ENCODE results near the gene ASB1.

DNA sequence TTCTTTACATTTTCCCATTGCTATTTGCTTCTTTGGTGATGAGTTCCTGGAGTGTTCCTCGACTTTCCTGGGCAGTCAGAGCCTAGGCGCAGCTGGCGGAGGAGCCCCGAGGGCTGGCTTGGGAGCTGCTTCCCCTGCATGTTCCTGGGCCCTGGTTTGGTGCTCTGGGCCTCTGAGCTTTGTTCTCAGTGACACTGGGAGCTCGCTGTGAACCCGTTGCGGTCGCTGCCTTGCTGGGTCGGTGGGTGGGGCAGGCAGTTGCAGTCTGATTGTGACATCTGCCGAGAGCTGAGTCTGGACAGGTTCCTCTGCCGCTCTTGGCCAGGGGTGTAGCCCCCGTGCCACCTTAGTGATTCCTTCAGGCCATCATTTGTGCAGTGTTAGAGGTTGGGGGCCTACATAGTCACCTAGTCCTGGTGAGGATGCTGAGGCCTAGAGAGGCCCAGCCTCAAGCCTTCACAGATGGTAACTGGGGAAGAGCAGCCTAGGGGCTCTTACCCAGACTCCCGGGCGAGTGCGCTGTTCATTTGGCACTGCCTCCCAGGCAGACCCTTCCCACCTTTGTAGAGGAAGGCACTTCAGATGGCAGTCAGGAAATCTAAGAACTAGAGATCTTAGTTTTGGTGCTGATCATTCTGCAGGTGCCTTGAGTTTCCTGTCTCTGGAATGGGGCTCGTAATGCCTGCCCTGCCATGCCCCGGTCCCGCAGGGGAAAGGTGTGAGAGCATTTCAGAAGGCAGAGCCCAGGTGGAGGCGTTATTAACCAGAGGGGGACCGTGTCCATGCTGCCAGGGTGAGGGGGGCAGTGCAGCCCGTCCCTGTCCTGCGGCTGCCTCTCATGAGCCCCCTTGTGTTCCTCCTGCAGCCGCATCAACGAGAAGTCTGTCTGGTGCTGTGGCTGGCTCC is 8.4 kb downstream of the ASB1 start:
- TF ChIP-seq, protein P1, sequence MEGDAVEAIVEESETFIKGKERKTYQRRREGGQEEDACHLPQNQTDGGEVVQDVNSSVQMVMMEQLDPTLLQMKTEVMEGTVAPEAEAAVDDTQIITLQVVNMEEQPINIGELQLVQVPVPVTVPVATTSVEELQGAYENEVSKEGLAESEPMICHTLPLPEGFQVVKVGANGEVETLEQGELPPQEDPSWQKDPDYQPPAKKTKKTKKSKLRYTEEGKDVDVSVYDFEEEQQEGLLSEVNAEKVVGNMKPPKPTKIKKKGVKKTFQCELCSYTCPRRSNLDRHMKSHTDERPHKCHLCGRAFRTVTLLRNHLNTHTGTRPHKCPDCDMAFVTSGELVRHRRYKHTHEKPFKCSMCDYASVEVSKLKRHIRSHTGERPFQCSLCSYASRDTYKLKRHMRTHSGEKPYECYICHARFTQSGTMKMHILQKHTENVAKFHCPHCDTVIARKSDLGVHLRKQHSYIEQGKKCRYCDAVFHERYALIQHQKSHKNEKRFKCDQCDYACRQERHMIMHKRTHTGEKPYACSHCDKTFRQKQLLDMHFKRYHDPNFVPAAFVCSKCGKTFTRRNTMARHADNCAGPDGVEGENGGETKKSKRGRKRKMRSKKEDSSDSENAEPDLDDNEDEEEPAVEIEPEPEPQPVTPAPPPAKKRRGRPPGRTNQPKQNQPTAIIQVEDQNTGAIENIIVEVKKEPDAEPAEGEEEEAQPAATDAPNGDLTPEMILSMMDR (IDR thresholded peaks at IDR 0.05) = no peak
- TF ChIP-seq POLR2A (IDR thresholded peaks at IDR 0.05) = no peak

All from body of pancreas (tissue), 4 donors.